GM21825 (cell line): ENCODE data around the gene SLC23A2.

Experiments used
- ATAC-seq: cut with Tn5 transposase; IDR thresholded peaks from one replicate; pipeline ENCODE4 v1.9.1; 2021; ENCODE audit warnings: mild to moderate bottlenecking, moderate library complexity; ENCODE audit not compliant: unreplicated experiment

Gene SLC23A2

GRCh38 chr20:4820806-4821518, 180.3 kb downstream of the SLC23A2 start:
- no peak for ATAC-seq

- ATAC-seq, result no peak
Observed at GRCh38 chr20:4819901-4820300, 181.4 kb downstream of the SLC23A2 start.

- no peak for ATAC-seq
Observed at GRCh38 chr20:4817230-4817671, 184.1 kb downstream of the SLC23A2 start.

DNA sequence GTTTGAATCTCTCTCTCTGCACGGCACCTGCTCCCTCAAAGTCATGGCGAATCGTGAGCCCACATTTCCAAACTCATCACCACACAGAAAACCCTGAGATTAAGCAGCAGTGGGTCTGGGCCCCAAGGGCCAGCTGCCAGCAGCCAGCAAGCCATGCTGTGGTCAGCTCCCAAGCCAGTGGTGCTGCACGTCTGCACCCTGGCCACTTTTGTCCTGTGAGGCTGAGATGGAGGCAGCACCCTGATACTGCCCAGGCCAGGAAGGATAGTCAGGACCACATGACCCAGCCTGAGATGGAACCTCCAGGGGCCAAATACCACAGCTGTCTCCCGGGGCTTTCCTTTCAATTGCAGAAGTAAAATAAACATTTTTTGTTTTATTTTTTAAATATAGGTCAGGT, 185.7 kb downstream of the SLC23A2 start:
- no peak for ATAC-seq

DNA sequence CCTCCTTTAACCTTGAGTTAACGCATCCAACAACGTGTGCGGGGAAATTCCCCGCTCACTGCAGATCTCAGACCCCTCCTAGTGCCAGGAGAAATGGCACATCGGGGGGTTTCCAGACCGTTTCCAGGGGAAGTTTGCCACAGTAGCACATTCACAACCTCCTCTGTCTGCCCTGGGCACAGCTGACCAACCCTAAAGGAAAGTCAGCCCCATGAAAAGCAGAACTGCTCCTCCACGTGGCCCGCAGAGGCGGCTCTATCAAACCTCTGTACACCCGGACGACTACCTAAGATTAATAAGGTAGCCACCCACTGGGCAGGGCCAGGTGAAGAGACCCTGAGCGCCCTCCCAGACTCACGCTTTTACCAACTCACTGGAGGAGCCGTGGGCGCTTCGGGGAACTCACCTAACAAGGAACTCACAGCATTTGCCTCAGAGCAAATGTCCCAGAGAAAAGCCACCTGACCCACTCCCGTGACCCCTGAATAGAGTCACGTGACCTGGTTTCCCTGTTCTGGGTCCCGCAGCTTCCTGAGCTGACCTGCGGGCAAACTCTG, 186.5 kb downstream of the SLC23A2 start:
- peak; percentile 43 for ATAC-seq

GRCh38 chr20:4813863-4814695, 187.2 kb downstream of the SLC23A2 start:
- ATAC-seq, result peak; percentile 32

DNA sequence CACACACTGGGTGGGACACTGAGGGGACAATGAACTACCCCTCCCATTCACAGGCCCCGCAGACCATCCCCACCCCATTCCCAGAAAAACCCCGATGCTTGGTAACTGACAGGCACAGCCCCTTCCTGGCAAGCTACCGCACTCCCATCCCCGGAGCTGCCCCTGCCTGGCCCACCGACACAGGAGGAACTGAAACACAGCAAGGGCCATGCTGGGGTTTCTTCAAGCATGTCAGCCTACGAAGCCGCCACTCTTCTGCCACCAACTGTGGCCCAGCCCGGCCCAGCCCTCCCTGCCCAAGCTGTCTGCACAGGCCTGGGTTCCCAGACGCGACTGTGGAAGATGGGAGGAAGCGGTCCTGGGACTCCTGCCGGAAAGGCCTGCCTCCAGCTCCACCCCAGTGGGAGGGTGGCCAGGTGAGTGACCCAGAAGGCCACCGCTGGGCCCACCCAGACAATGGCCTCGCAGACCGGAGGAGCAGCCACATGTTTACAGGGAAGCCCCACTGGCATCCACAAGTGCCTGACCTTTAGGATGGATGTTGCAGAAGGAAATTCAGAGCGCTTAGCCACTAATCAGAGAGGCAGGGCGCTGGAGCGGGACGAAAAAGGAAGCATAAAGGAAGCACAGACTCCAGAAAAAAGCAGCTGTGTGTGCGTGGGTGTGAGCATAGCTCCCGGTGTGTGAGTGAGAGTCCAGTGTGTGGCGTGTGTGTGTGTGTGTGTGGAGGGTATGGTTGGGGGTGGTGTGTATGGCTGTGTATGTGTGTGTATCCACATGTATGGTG, 188.0 kb downstream of the SLC23A2 start:
- peak; percentile 27 for ATAC-seq

DNA sequence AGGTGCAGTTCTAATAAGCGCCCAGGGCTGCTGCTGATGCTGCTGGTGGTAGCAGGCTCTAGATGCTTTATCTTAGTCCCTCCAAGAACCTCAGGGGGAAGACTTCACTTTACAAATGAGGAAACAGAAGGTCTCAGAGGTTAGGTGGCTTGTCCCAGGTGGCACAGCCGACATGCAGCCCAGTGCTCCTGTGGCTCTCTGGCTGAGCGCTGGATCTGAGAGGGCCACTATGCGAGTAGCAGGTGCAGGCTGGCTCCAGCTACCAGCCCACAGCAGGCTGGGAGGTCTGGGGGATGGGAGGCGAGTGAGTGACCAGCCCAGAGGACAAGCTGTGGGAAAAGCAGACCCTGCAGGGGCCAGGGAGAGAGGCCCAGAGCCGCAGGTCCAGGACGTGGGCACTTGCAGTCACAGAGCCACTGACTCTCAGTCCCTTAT, 188.7 kb downstream of the SLC23A2 start:
- peak; percentile 14 for ATAC-seq

- no peak for ATAC-seq
Observed at GRCh38 chr20:4812216-4812615, 189.1 kb downstream of the SLC23A2 start.

GRCh38 chr20:4811661-4812181, 189.6 kb downstream of the SLC23A2 start:
- no peak for ATAC-seq

DNA sequence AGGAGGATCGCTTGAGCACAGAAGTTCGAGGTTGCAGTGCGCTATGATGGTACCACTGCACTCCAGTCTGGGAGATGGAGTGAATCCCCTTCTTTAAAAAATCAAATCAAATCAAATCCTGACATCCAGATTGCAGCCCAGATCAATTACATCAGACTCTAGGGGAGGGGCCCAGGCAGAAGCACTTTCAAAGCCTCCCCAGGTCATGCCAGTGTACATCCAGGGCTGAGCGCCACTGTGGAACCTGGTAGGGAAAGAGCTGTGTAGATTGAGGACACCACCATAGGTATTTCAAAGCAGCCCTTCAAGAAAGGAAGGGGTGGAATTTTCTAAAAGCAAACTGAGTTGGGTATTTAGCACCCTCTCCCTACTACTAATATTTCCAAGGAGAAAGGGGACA, 190.1 kb downstream of the SLC23A2 start:
- ATAC-seq, result no peak

- no peak for ATAC-seq
Observed at GRCh38 chr20:4810426-4811019, 190.8 kb downstream of the SLC23A2 start.

GRCh38 chr20:4809707-4810106, 191.6 kb downstream of the SLC23A2 start:
- ATAC-seq, result no peak

GRCh38 chr20:4808872-4809271, 192.4 kb downstream of the SLC23A2 start:
- no peak for ATAC-seq

GRCh38 chr20:4805663-4806449, 195.5 kb downstream of the SLC23A2 start:
- ATAC-seq, result no peak

DNA sequence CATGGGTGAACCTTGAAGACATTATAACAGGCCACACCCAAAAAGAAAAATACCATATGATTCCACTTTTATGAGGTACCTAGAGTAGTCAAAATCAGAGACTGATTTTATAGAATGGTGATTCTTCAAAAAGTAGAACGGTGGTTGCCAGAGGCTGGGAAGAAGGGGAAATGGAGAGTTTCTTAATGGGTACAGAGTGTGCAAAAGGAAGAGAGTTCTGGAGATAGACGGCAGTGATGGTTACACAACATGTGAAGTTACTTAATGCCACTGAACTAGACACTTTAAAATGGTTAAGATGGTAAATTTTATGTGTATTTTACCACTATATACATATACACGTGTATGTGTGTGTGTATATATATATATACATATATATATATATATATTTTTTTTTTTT, 198.8 kb downstream of the SLC23A2 start:
- no peak for ATAC-seq
